Esophagus (tissue), 2 donors: ENCODE measurements around the gene PRUNE2. TPM values are rescaled to one million over a fixed set of nuclear protein-coding genes. Genes with fewer than 3 reads are reported as not detected.

ENCODE experiments used
- H3K27ac ChIP-seq, 2 donors: one replicate each; pipeline ENCODE4 v1.5.1; 2013; ENCODE audit warnings: low read depth in 2 of 2, mild to moderate bottlenecking in 2 of 2, inconsistent platforms in 1 of 2, low read length in 1 of 2, moderate library complexity in 1 of 2
- H3K27me3 ChIP-seq, 2 donors: one replicate each; pipeline ENCODE4 v1.6.1; 2013; ENCODE audit warnings: low read length in 2 of 2, control low read depth in 1 of 2, mild to moderate bottlenecking in 1 of 2; ENCODE audit not compliant: insufficient read depth in 2 of 2, control insufficient read depth in 1 of 2
- H3K36me3 ChIP-seq, 2 donors: one replicate each; pipeline ENCODE4 v1.6.1; 2013; ENCODE audit warnings: low read length in 1 of 2; ENCODE audit not compliant: control insufficient read depth in 2 of 2, insufficient read depth in 2 of 2
- H3K4me1 ChIP-seq, 2 donors: one replicate each; pipeline ENCODE4 v1.6.1; 2013; ENCODE audit warnings: low read length in 1 of 2; ENCODE audit not compliant: control insufficient read depth in 2 of 2, insufficient read depth in 2 of 2
- H3K4me3 ChIP-seq, 2 donors: one replicate each; pipeline ENCODE4 v1.5.1; 2013; ENCODE audit warnings: low read length in 2 of 2, mild to moderate bottlenecking in 2 of 2, low read depth in 1 of 2, moderate library complexity in 1 of 2
- H3K9me3 ChIP-seq, 2 donors: one replicate each; pipeline ENCODE4 v1.6.1; 2013; ENCODE audit warnings: mild to moderate bottlenecking in 2 of 2, low read depth in 1 of 2, low read length in 1 of 2, moderate library complexity in 1 of 2; ENCODE audit not compliant: control insufficient read depth in 2 of 2, insufficient read depth in 1 of 2
- WGBS, 2 donors: extraction: QIAGEN DNeasy Blood & Tissue Kit; methylation state at CpG; one replicate each; pipeline ENCODE4 v1.1.7; 2013; 5-methylcytosine and 5-hydroxymethylcytosine counted together
- polyA plus RNA-seq, 2 donors: library from polyadenylated mRNA; stranded (reverse); fragments of 200-250 nt; gene quantifications; one replicate each; pipeline ENCODE4 v1.2.3, GENCODE V29; 2013
- donor health status: healthy with polysubstance abuse.
- donor health status: Bipolar disorder and iron deficiency.

Gene PRUNE2
- polyA plus RNA-seq, 2 donors, result 8.1 to 40.7 TPM

DNA sequence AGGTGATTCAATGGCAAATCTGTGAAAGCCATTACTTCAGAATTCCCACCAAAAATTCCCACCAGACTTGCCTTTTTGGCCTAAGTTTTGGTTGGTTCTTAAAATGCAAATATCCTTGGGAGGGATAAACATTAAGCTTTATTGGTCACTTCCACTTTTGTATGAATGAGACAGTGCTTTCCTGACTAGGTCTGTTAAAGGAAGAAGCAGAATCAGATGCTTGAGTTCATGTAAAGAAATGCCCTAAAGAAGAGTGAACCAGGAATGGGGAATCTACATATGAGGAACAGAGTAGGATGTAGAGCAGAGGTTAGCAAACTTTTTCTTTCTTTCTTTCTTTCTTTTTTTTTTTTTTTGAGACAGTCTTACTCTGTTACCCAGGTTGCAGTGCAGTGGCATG, 317.6 kb downstream of the PRUNE2 start:
- Histone ChIP-seq H3K36me3 (no peaks in the 10 kb centered on the region), H3K9me3 (no peaks in the 10 kb centered on the region), H3K4me3 (no peak overlapping the region), H3K27me3 (no peaks in the 10 kb centered on the region), H3K27ac (no peak overlapping the region), H3K4me1 (no peaks in the 10 kb centered on the region)

DNA sequence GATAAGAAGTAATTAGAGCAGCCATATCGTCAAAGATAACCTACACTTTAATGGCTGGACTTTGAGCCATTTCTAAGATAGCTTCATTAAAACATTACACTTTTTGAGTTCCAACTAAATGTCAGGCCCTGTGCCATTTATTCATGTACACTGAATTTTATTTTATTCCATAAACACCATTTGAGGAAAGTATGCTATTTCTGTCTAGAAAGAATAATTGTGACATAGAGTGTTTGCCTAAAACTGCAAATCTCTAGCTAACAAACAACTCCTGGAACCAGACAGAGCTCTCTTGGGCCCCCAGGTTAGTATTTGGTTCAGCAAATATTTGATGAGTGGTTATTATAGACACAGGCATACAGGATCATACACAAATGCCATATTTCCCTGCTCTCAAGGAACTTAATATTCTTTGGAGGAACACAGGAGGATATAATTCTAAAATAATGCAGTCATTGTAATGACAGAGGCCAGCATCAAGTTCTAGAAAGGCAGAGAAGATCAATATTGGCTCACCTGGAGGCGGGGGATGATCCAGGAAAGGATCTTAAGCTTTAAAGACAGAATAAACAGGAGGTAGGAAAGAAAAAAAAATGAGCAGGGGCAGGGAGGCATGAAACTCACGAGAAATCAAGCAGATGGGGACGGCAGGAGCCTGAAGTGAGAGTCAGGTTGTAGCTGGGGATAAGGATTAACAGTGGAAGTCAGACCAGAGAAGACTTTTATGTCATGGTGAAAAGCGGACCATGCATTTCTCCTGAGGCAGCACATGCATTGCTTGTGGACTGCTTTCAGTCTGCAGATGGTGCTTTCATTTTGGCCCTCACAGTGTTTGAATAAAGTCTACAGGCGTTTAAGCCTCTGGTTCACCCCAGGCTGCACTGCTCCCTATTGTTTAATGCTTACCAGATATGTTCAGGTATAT, 319.3 kb downstream of the PRUNE2 start:
- Histone ChIP-seq H3K36me3 (no peaks in the 10 kb centered on the region), H3K27ac (no peak overlapping the region), H3K9me3 (no peaks in the 10 kb centered on the region), H3K4me3 (no peak overlapping the region), H3K4me1 (no peaks in the 10 kb centered on the region), H3K27me3 (no peaks in the 10 kb centered on the region)
- WGBS, 2 donors, result 59 to 68% methylated on average over 6 of the region's 6 CpGs

DNA sequence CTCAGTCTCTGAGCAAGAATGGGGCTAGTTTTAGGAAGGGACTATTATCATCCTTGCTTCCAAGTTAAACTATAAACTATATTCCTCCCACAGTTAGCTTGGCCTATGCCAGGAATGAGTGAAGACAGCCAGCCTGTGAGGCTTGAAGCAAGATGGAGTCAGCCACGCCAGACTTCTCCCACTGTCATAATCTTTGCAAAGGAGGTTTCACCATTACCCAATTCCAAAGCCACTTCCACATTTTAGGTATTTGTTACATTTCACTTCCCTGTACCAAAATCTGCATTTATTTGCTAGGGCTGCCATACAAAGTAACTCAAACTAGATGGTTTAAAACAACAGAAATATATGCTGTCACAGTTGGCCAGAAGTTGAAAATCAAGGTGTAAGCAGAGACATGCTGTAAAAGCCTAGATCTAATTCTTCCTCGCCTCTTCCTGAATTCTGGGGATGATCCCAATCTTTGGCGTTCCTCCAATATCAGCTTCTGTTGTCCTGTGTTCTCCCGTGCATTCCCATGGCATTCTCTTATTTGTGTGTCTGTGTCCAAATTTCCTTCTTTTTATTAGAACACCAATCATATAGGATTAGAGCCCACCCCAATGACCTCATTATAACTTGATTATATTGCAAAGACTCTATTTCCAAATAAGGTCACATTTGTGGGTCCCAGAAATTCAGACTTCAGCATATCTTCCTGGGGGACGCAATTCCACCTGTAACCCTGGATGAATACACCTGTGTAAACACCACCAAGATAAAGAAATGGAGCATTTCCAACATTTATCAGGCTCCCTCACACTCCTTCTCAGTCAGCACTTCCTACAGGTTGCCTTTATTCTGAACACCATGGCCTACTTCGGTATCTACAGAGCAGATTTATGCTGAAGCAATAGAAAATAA, 320.2 kb downstream of the PRUNE2 start:
- H3K36me3 ChIP-seq, result no peaks in the 10 kb centered on the region
- no peaks in the 10 kb centered on the region for H3K4me1 ChIP-seq
- WGBS, 2 donors, result 72 to 86% methylated on average over 6 of the region's 6 CpGs
- no peak overlapping the region for H3K4me3 ChIP-seq
- H3K9me3 ChIP-seq, result no peaks in the 10 kb centered on the region
- no peaks in the 10 kb centered on the region for H3K27me3 ChIP-seq
- no peak overlapping the region for H3K27ac ChIP-seq

DNA sequence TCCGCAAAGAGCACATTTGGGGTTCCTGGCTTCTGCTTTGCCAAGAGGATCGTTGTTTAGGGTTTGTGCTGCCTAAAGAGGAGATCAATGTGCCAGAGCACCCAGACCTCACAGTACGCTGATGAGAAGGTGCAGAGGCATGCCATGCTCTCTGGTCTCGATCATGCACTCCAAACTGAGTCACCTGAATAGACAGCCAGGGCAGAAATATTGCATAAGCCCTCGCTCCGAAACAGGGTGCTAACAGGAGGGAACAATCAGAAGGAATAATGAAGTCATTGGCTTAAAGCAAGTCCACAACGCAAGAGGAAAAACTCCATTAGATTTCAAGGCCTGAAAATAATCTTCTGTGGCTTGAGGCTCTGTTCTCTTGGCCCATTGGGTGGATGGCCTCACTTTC, 322.7 kb downstream of the PRUNE2 start:
- H3K9me3 ChIP-seq, result no peaks in the 10 kb centered on the region
- no peak overlapping the region for H3K4me3 ChIP-seq
- H3K4me1 ChIP-seq, result no peaks in the 10 kb centered on the region
- no peak overlapping the region for H3K27ac ChIP-seq
- no peaks in the 10 kb centered on the region for H3K36me3 ChIP-seq
- H3K27me3 ChIP-seq, result no peaks in the 10 kb centered on the region
- 90 to 92% methylated on average over 7 of the region's 7 CpGs for WGBS, 2 donors

DNA sequence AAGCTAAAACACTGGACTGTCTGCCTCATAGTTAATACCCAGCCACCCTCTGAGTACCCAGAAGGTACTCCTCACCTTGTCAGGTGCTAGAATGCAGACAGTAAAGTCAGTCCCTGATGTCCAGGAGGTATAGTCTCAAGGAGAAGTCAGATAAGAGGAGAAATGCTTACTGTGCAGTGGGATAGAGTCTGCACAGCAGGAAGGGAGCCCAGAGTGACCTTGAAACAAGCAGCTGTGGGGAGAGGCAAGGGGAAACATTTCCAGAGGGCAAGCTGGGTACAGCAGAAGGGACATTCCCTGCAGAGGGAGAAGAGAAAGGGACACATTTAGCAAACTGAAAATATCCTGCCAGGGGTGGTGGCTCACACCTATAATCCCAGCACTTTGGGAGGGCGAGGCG, 324.2 kb downstream of the PRUNE2 start:
- 91 to 99% methylated on average over 2 of the region's 2 CpGs for WGBS, 2 donors
- Histone ChIP-seq H3K9me3 (no peaks in the 10 kb centered on the region), H3K27ac (no peak overlapping the region), H3K36me3 (no peaks in the 10 kb centered on the region), H3K4me3 (no peak overlapping the region), H3K4me1 (no peaks in the 10 kb centered on the region), H3K27me3 (no peaks in the 10 kb centered on the region)

DNA sequence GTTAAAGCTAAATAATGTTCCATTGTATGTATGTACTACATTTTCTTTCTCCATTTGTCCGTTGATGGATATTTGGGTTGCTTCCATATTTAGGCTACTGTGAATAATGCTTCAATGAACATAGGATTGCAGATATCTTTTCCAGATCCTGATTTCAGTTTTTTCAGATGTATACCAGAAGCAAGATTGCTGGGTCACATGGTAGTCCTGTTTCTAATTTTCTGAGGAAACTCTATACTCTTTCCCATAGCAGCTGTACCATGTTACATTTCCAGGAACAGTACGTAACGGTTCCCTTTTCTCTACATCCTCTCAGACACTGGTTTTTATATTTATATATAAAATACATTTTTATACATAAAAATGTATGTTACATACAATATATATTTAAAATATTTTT, 325.1 kb downstream of the PRUNE2 start:
- Histone ChIP-seq H3K27me3 (no peaks in the 10 kb centered on the region), H3K36me3 (no peaks in the 10 kb centered on the region), H3K27ac (no peak overlapping the region), H3K4me1 (no peaks in the 10 kb centered on the region), H3K4me3 (no peak overlapping the region), H3K9me3 (no peaks in the 10 kb centered on the region)
- WGBS, 2 donors, result 73 to 76% methylated on average over 3 of the region's 3 CpGs

DNA sequence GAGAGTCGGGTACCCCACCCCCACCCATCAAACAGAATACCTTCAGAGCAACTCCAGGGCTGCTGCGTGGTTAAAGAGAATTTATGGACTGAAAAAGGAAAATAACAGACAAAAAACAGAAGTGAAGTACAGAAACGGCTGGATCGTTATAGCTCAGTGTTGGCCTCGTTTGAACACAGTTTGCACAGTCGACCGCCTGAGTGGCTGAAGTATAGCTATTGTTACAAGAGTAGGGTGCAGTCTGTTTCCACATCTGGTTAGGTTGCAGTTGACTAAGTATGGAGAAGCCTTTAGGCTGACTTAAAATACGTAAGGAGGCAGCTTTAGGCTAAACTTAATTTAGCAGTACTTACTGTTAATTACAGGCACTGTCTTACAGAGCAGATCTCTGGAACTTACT, 325.7 kb downstream of the PRUNE2 start:
- H3K9me3 ChIP-seq, result no peaks in the 10 kb centered on the region
- H3K36me3 ChIP-seq, result no peaks in the 10 kb centered on the region
- H3K27ac ChIP-seq, result no peak overlapping the region
- H3K27me3 ChIP-seq, result no peaks in the 10 kb centered on the region
- no peaks in the 10 kb centered on the region for H3K4me1 ChIP-seq
- WGBS, 2 donors, result 65 to 67% methylated on average over 8 of the region's 8 CpGs
- no peak overlapping the region for H3K4me3 ChIP-seq

DNA sequence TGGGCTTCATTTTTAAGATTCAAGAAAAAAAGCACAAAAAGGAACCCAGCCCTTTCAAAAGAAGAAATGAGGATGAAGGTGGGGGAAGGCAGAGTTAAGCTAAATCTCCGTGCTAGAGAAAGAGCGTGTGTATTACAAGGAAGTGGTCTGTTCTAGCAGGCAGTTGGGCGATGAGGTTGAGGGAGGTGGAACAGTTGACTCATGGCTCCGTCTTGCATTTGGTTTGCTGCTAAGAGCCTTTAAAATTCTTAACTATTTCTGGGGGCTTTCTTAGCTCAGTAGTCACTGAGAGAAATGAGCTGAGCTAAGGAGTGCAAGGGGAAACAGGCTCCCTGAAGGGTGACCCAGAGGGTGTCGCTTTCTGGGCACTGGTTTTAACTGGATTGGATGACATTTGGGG, 329.6 kb downstream of the PRUNE2 start:
- no peaks in the 10 kb centered on the region for H3K36me3 ChIP-seq
- no peaks in the 10 kb centered on the region for H3K4me1 ChIP-seq
- no peak overlapping the region for H3K4me3 ChIP-seq
- no peaks in the 10 kb centered on the region for H3K9me3 ChIP-seq
- no peak overlapping the region for H3K27ac ChIP-seq
- H3K27me3 ChIP-seq, result peaks cover 0 to 3% of the 10 kb centered on the region in 2 donors
- WGBS, 2 donors, result 64 to 68% methylated on average over 5 of the region's 5 CpGs

DNA sequence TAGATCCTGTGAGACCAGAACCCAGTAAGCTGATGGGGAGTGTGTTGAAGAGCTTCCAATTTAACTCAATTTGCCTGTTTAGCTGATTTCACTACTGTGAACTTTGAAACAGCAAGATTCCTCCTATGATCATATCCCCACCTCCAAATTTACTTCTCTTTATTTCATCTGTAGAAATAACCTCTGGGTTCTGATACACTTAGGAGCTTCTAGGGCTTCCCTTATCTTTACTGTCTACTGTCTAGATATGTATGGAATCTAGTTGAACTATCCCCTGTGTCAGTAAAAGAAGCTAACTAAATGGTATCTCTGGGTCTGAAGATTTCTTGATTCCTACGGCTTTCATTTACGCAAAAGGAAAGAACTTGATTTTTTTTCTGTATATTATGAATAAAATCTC, 330.2 kb downstream of the PRUNE2 start:
- WGBS, 2 donors, result 94 to 97% methylated on average over 2 of the region's 2 CpGs
- H3K4me3 ChIP-seq, result no peak overlapping the region
- no peaks in the 10 kb centered on the region for H3K4me1 ChIP-seq
- no peaks in the 10 kb centered on the region for H3K36me3 ChIP-seq
- H3K27ac ChIP-seq, result no peak overlapping the region
- H3K27me3 ChIP-seq, result peaks cover 0 to 3% of the 10 kb centered on the region in 2 donors
- H3K9me3 ChIP-seq, result peaks cover 0 to under 1% of the 10 kb centered on the region in 2 donors
